ENCODE data around the gene SPNS3. TPM values are rescaled to one million over a fixed set of nuclear protein-coding genes. Genes with fewer than 3 reads are reported as not detected.

SPNS3 gene
- total and polyA plus RNA-seq, 3 donors from 2014 or later = 0.39 to 1.4 (median 0.75) TPM

DNA sequence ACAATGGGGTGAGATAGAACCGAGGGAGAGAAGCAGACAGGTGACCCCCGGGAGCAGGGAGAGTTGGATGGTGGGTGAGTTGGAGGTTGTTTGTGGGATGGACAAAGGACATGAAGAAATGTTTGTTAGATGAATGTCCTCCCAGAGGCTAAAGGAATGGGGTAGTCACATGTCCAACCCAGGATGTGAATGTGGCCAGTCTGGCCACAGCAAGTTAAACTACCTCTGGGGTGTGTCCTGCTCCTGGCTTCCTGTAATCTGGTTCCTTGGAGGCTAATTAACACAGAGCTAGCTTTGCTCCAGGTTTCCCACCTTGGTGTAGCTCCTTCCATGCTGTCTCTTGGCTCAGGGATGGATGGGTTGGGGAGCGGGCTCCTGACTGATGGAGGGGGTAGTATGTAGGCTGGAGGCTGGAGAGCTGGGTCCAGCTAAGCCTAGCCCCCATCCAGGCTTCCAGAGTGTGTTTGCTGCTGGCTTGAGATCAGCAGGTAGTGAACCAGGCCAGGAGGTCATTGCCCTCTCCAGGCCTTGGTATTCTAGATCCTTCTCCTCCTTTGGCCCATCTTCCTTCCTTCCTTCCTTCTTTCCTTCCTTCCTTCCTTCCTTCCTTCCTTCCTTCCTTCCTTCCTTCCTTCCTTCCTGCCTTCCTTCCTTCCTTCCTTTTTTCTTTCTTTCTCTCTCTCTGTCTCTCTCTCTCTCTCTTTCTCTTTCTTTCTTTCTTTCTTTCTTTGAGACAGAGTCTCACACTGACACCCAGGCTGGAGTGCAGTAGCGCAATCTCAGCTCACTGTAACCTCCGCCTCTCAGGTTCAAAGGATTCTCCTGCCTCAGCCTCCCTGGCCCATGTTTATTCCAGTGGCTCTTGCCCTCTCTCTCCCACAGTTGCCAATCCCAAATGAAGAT is 39.3 kb upstream of the SPNS3 start:
- 89 to 92% methylated on average over 5 of the region's 5 CpGs for WGBS, 2 donors
- no peaks in the 10 kb centered on the region for H3K9me3 ChIP-seq

DNA sequence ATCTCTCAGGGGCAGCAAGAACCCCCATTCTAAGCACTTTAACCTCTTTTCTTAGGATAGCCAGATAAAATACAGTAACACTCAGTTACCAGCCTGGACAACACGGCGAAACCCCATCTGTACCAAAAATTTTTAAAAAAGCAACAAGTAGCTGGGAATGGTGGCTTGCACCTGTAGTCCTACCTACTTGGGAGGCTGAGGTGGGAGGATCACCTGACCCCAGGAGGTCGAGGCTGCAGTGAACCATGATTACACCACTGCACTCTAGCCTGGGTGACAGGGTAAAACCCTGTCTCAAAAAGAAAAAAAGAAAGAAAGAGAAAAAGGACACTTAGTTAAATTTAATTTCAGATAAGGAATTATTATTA is 38.6 kb upstream of the SPNS3 start:
- TF ChIP-seq, protein P1, sequence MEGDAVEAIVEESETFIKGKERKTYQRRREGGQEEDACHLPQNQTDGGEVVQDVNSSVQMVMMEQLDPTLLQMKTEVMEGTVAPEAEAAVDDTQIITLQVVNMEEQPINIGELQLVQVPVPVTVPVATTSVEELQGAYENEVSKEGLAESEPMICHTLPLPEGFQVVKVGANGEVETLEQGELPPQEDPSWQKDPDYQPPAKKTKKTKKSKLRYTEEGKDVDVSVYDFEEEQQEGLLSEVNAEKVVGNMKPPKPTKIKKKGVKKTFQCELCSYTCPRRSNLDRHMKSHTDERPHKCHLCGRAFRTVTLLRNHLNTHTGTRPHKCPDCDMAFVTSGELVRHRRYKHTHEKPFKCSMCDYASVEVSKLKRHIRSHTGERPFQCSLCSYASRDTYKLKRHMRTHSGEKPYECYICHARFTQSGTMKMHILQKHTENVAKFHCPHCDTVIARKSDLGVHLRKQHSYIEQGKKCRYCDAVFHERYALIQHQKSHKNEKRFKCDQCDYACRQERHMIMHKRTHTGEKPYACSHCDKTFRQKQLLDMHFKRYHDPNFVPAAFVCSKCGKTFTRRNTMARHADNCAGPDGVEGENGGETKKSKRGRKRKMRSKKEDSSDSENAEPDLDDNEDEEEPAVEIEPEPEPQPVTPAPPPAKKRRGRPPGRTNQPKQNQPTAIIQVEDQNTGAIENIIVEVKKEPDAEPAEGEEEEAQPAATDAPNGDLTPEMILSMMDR (IDR thresholded peaks at IDR 0.05) = no peak
- TF ChIP-seq POLR2A (IDR thresholded peaks at IDR 0.05) = no peak
- intact Hi-C loops (cut with DNase I; ENCODE audit: low total_unique reads) = no loop called here
- Histone ChIP-seq H3K36me3 (ENCODE audit: low read depth, missing control alignments) (no peaks in the 10 kb centered on the region), H3K9me3 (no peaks in the 10 kb centered on the region), H3K4me3 (no peak overlapping the region), H3K4me1 (no peaks in the 10 kb centered on the region), H3K27ac (no peak overlapping the region), H3K27me3 (no peaks in the 10 kb centered on the region)
- WGBS, 2 donors = 87 to 88% methylated on average over 3 of the region's 3 CpGs
- DNase-seq = no peak

More for the DNA sequence above, 39.3 kb upstream of the SPNS3 start:
- DNase-seq = no peak
- intact Hi-C loops (cut with DNase I; ENCODE audit: low total_unique reads) = no loop called here
- Histone ChIP-seq H3K4me1 (no peaks in the 10 kb centered on the region), H3K36me3 (ENCODE audit: low read depth, missing control alignments) (no peaks in the 10 kb centered on the region), H3K27me3 (no peaks in the 10 kb centered on the region), H3K27ac (no peak overlapping the region), H3K4me3 (no peak overlapping the region)
- TF ChIP-seq, protein P1 (IDR thresholded peaks at IDR 0.05) = no peak
- TF ChIP-seq POLR2A (IDR thresholded peaks at IDR 0.05) = no peak

DNA sequence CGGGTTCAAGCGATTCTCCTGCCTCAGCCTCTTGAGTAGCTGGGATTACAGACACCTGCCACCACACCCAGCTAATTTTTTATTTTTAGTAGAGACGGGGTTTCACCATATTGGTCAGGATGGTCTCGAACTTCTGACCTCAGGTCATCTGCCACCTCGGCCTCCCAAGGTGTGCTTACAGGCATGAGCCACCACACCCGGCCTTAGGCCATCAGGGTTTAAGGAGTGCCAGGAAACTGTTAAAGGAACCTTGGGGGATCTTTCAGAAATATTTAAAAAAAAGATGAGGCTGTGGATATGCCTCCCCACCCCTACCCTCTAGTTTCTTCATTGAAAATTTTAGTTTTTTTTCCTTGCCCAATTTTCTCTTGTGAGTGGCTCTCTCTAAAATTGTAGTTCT is 35.9 kb upstream of the SPNS3 start:
- Histone ChIP-seq H3K27me3 (no peaks in the 10 kb centered on the region), H3K27ac (no peak overlapping the region), H3K4me1 (no peaks in the 10 kb centered on the region), H3K36me3 (ENCODE audit: low read depth, missing control alignments) (no peaks in the 10 kb centered on the region), H3K4me3 (no peak overlapping the region), H3K9me3 (no peaks in the 10 kb centered on the region)
- intact Hi-C loops (cut with DNase I; ENCODE audit: low total_unique reads) = no loop called here
- WGBS, 2 donors = 91 to 94% methylated on average over 6 of the region's 6 CpGs
- TF ChIP-seq, protein P1 (IDR thresholded peaks at IDR 0.05) = no peak
- TF ChIP-seq POLR2A (IDR thresholded peaks at IDR 0.05) = no peak
- DNase-seq = no peak

DNA sequence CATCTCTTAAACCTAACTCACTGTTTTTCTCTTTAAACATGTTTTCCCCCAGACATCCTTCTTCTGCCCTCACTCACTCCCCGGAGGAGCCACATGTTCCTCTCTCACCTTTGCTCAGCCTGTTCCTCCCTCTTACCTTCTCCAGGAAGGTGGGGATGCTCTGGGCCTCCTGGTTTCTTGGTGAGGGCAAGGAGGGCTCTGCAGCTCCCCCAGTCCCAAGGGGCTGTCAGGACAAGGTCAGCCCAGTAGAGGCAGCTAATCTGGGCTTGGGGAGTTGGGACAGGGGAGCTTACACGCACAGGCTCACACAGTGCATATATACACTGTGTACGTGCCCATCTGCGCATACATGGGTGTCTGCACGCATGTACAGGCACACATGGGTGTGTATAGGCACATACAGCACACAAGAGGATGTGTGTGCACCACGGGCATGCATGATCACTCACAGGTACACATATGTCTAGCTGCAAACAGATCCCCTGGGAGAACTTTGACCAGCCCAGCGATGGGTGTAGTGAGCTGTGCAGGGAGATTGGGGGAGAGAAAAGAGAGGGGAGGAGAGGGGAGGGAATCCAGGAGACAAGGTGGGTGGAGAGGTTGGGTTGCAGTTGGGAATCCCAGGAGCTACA is 28.6 kb upstream of the SPNS3 start:
- TF ChIP-seq, protein P1 (IDR thresholded peaks at IDR 0.05) = no peak
- TF ChIP-seq POLR2A (IDR thresholded peaks at IDR 0.05) = no peak
- Histone ChIP-seq H3K4me1 (no peaks in the 10 kb centered on the region), H3K27ac (no peak overlapping the region), H3K27me3 (no peaks in the 10 kb centered on the region), H3K36me3 (ENCODE audit: low read depth, missing control alignments) (no peaks in the 10 kb centered on the region), H3K4me3 (no peak overlapping the region), H3K9me3 (no peaks in the 10 kb centered on the region)
- WGBS, 2 donors = 89 to 97% methylated on average over 6 to 7 of the region's 7 CpGs
- DNase-seq = no peak
- intact Hi-C loops (cut with DNase I; ENCODE audit: low total_unique reads) = no loop called here
